ENCODE results near the gene KANK3.

The KANK3 gene

GRCh38 chr19:8373867-8374813, 31.1 kb upstream of the KANK3 start:
- no peak for DNase-seq (ENCODE audit: extremely low read depth, low read depth)
- H3K4me3 ChIP-seq (replicated peaks; ENCODE audit: low read depth, low read length) = no peak overlapping the region
- no peak for TF ChIP-seq CTCF (IDR thresholded peaks at IDR 0.05; ENCODE audit: low read depth, low read length, missing control alignments)

- no peak for TF ChIP-seq CTCF (IDR thresholded peaks at IDR 0.05; ENCODE audit: low read depth, low read length, missing control alignments)
- no peak overlapping the region for H3K4me3 ChIP-seq (replicated peaks; ENCODE audit: low read depth, low read length)
- DNase-seq (ENCODE audit: extremely low read depth, low read depth) = no peak
Measured at GRCh38 chr19:8371011-8371804, 28.1 kb upstream of the KANK3 start.

- no peak overlapping the region for H3K4me3 ChIP-seq (replicated peaks; ENCODE audit: low read depth, low read length)
- no peak for TF ChIP-seq CTCF (IDR thresholded peaks at IDR 0.05; ENCODE audit: low read depth, low read length, missing control alignments)
- DNase-seq (ENCODE audit: extremely low read depth, low read depth) = no peak
Measured at GRCh38 chr19:8370176-8371010, 27.3 kb upstream of the KANK3 start.

GRCh38 chr19:8367327-8368001, 24.4 kb upstream of the KANK3 start:
- no peak for TF ChIP-seq CTCF (IDR thresholded peaks at IDR 0.05; ENCODE audit: low read depth, low read length, missing control alignments)
- peak; percentile 90 for DNase-seq (ENCODE audit: extremely low read depth, low read depth)
- H3K4me3 ChIP-seq (replicated peaks; ENCODE audit: low read depth, low read length) = no peak overlapping the region

GRCh38 chr19:8366961-8367326, 23.9 kb upstream of the KANK3 start:
- TF ChIP-seq CTCF (IDR thresholded peaks at IDR 0.05; ENCODE audit: low read depth, low read length, missing control alignments) = no peak
- H3K4me3 ChIP-seq (replicated peaks; ENCODE audit: low read depth, low read length) = no peak overlapping the region
- no peak for DNase-seq (ENCODE audit: extremely low read depth, low read depth)

- no peak overlapping the region for H3K4me3 ChIP-seq (replicated peaks; ENCODE audit: low read depth, low read length)
- no peak for TF ChIP-seq CTCF (IDR thresholded peaks at IDR 0.05; ENCODE audit: low read depth, low read length, missing control alignments)
- no peak for DNase-seq (ENCODE audit: extremely low read depth, low read depth)
Measured at GRCh38 chr19:8366121-8366581, 23.1 kb upstream of the KANK3 start.

Data from HFF-Myc (cell line).